ENCODE data around the gene GATB. TPM values are rescaled to one million over a fixed set of nuclear protein-coding genes. Genes with fewer than 3 reads are reported as not detected.

The GATB gene
- total RNA-seq, 4 donors from 2014 or later: 11.4 to 34.5 (median 21.5) TPM

- DNase-seq (ENCODE audit: low spot score) (no peak), ATAC-seq (ENCODE audit: low FRiP score) (no peak)
- no peak for TF ChIP-seq CTCF (IDR thresholded peaks at IDR 0.05)
These were observed 101.0 kb downstream of the GATB start for GRCh38 chr4:151659601-151660364.

GRCh38 chr4:151658959-151659600 is 101.7 kb downstream of the GATB start:
- ATAC-seq (ENCODE audit: low FRiP score) (peak; percentile 62), DNase-seq (ENCODE audit: low spot score) (no peak)
- no peak for TF ChIP-seq CTCF (IDR thresholded peaks at IDR 0.05)

- TF ChIP-seq CTCF (IDR thresholded peaks at IDR 0.05): no peak
- no peak for ATAC-seq (ENCODE audit: low FRiP score)
- DNase-seq (ENCODE audit: low spot score): no peak
These were observed 102.9 kb downstream of the GATB start for GRCh38 chr4:151657896-151658295.

GRCh38 chr4:151656058-151656457 is 104.7 kb downstream of the GATB start:
- no peak for TF ChIP-seq CTCF (IDR thresholded peaks at IDR 0.05)
- ATAC-seq (ENCODE audit: low FRiP score): no peak
- DNase-seq (ENCODE audit: low spot score): no peak

- no peak for TF ChIP-seq CTCF (IDR thresholded peaks at IDR 0.05)
- ATAC-seq (ENCODE audit: low FRiP score) (no peak), DNase-seq (ENCODE audit: low spot score) (no peak)
These were observed 107.3 kb downstream of the GATB start for GRCh38 chr4:151653548-151653918.

GRCh38 chr4:151652841-151653547 is 107.8 kb downstream of the GATB start:
- no peak for TF ChIP-seq CTCF (IDR thresholded peaks at IDR 0.05)
- ATAC-seq (ENCODE audit: low FRiP score) (peak; percentile 33), DNase-seq (ENCODE audit: low spot score) (no peak)

Measured in omental fat pad (tissue), 4 donors.